ENCODE data around the gene ACAP1.
A peak's percentile ranks its signal among the peaks of the same experiment; 100 is the strongest.
"Not testable (repeated sequence)": the region's sequence is repeated elsewhere in the genome, so short reads cannot be mapped to it uniquely, and the experiment has no call there.

Gene ACAP1

DNA sequence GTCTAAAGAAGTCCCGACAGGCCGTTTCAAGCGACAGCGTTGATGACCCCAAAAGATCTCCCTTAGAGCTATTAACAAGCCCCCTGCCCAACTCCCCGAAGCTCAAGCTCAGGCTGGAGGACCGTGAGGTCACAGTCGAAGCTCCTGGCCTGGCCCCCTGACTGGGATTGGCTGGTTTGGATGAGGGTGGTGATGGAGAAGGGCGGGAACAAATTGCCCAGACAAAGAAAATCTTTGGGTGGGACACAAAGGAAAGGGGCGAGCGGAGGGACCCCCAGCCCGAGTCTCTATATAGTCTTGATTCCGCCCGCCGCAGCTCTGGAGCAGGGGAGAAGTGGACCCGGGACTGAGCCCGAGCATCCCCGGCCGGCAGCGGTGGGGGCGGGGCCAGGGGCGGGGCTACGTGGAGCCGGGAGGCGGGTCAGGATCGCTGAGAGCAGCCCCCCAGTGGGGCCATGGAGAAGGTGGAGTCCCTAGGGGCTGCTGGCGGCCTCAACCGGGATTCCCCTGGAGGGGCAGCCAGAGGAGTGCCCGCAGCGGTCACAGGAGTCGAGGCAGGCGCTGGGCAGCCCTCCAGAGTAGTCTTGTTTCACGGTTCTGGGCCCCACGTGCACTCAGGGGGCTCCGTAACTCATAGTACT is 6.2 kb upstream of the ACAP1 start:
- peak; percentile 86 for DNase-seq (ENCODE audit: low spot score)

DNA sequence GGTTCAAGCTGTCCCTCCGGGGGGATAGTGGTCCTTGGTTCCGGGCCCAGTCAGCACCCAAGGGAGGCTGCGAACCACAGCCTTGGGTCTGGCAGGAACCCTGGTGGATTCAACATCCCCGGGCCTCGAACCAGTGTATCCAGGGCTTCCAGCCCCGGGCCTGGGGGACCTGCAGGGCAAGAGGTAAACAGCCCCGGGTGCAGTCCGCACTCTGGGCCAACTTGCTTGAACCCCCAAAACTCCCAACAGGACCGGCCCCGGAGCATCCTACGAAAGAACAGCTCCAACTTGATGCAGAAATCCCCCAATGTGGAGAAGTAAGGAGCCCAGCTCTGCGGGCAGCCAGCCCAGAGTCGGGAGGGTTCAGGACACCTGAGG is 5.7 kb upstream of the ACAP1 start:
- DNase-seq (ENCODE audit: low spot score), result no peak

GRCh38 chr17:7332111-7332510 is 4.2 kb upstream of the ACAP1 start:
- DNase-seq (ENCODE audit: low spot score), result no peak

DNA sequence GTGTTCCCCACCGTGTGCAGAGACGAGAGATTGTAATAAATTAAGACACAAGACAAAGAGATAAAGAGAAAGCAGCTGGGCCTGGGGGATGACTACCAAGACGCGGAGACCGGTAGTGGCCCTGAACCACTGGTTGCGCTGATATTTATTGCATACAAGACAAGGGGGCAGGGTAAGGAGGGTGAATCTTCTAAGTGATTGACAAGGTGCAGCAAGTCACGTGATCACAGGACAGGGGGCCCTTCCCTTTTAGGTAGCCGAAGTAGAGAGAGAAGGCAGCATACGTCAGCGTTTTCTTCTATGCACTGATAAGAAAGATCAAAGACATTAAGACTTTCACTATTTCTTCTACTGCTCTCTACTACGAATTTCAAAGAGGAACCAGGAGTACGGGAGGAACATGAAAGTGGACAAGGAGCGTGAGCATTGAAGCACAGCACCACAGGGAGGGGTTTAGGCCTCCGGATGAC is 3.7 kb upstream of the ACAP1 start:
- DNase-seq (ENCODE audit: low spot score), result not testable (repeated sequence)

DNA sequence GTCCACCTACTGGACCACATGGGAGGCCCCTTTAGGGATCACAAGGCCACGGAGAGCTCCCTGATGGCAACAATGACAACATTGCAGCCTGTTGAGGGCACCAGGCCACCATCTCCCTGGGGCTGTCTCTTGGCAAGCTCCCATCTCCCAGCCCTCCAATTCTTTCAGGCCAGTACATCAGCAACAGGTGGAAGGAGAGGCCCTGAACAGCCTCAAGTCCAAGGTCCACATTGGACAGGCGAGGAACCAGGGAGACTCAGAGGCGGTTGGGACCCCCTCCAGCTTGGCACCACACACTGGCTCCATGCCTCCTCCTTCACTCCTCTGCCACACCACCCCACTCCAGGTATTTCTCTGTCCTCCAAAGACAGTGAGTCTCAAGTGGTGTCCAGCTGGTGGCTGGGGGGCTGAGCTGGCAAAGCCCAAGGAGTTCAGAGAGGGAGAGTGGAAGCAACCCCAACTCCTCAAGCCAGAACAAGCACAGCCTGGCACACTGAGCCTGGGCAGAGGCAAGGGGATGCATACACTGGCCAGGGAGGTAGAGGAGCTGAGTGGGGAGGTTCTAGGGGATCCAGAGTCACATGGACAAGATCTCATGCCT is 1.3 kb upstream of the ACAP1 start:
- DNase-seq (ENCODE audit: low spot score), result no peak

GRCh38 chr17:7335765-7336164 is 564 bp upstream of the ACAP1 start:
- DNase-seq (ENCODE audit: low spot score), result not testable (repeated sequence)

- not testable (repeated sequence) for DNase-seq (ENCODE audit: low spot score)
Measured at GRCh38 chr17:7337600-7337999, 1.3 kb downstream of the ACAP1 start.

- no peak for DNase-seq (ENCODE audit: low spot score)
Measured at GRCh38 chr17:7340179-7340578, 3.9 kb downstream of the ACAP1 start.

DNA sequence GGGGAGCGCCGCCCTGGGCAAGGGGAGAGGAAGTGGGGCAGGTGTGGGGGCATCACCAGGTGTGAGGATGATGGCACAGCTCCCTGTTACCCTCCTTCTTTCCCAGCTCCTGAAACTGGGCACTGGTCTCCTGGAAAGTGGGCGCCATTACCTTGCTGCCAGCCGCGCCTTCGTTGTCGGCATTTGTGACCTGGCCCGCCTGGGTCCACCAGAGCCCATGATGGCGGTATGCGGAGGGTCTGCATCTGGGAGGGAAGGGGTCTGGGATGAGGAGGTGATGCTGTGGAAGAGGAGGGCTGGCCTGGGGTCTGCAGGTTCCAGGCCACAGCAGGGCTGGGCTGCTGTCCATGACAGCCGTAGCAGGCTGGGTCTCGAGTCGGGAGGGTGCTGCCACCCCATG is 5.5 kb downstream of the ACAP1 start:
- no peak for DNase-seq (ENCODE audit: low spot score)

GRCh38 chr17:7343250-7343649 is 6.9 kb downstream of the ACAP1 start:
- no peak for DNase-seq (ENCODE audit: low spot score)

GRCh38 chr17:7346761-7347614 is 10.7 kb downstream of the ACAP1 start:
- no peak for DNase-seq (ENCODE audit: low spot score)

DNA sequence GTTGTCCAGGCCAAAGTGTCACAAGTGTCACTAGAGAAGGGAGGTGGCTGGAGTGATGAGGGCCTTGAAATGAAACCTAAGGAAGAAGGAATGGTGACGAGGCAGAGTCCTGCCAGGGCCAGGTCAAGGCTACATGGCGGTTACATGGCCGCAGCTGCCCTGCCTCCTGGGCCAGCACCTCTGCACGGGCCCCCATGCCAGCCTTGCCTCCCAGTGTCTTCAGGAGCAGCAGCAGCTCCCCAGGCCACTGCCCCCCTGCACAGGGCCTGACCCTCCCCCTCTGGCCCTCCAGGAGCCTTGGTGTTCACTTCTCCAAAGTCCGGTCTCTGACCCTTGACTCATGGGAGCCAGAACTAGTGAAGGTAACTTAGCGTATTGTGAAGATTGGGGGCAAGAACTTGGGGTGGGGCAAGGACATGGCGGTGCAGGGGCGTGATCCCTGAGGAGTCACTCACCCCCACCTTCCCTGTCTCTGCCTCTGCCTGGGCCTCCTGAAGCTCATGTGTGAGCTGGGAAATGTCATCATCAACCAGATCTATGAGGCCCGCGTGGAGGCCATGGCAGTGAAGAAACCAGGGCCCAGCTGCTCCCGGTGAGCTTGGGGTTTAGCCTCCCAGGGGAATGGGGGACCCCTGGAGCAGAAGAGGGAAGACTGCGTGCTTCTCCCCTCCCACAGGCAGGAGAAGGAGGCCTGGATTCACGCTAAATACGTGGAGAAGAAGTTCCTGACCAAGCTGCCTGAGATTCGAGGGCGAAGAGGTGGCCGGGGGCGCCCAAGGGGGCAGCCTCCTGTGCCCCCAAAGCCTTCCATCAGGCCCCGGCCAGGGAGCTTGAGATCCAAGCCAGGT is 11.5 kb downstream of the ACAP1 start:
- no peak for DNase-seq (ENCODE audit: low spot score)

GRCh38 chr17:7348478-7349242 is 12.3 kb downstream of the ACAP1 start:
- no peak for DNase-seq (ENCODE audit: low spot score)

DNA sequence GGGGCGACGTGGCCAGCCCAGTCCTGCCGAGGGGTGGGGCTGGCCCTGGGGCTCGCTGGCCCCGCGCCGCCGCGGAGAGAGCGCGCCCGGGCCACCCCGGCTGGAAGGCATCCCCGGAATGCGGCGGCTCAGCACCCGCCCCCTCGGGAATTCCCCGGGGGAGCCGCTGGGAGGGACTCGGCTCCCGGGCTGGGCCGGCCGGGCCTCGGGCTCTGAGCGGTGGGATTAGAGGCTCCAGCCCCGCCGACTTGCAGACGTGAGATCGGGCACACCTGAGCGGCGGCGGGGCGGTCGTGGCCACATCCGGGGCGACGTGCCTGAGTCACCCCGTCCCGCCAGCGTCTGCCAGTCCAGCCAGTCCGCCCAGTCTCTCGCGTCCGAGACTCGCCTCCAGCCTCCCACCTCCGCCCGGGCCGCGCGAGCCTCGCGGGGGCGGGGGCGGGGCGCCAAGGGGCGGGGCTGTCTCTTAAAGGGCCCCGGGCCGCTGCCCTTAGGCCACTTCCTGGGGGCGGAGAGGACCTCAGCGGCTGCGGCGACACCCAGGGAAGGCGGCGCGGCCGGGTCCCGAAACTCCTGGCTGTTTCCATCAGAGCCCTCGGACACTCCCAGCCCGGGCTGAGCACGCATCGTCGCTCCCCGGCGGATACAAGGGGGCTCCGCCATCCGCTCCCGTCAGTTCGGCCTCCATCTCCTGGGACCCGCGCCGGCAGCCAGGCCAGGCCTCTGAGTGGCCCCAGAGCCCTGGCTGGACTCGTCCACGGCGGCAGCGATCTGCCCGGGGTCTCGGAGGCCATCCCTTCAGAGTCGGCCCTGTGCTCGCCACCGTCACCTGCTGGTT is 15.6 kb downstream of the ACAP1 start, which contains the start of gene KCTD11:
Gene KCTD11 (plus strand): TSS at position 498 of the 838 bp plus-strand sequence.
- DNase-seq (ENCODE audit: low spot score), result peak; percentile 86

DNA sequence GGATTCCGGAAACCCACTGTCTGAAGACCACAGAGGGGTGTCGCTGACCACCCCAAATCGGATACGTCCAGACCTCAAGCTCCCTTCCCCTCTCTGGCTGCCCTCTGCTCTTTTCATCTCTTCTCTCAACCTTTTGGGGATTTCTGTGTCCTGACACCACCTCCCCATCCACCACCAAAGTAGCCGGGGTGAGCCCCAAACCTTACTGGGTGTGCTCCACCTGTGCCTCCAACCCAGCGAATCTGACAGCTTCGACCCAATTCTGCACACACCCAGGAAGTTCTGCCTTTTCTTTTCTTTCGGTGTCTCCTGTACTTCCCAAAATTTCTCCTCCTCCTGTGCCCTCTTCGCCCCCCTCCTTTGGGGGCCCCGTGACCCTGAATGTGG is 16.2 kb downstream of the ACAP1 start:
- DNase-seq (ENCODE audit: low spot score), result no peak

- no peak for DNase-seq (ENCODE audit: low spot score)
Measured at GRCh38 chr17:7352910-7353635, 16.7 kb downstream of the ACAP1 start.

DNA sequence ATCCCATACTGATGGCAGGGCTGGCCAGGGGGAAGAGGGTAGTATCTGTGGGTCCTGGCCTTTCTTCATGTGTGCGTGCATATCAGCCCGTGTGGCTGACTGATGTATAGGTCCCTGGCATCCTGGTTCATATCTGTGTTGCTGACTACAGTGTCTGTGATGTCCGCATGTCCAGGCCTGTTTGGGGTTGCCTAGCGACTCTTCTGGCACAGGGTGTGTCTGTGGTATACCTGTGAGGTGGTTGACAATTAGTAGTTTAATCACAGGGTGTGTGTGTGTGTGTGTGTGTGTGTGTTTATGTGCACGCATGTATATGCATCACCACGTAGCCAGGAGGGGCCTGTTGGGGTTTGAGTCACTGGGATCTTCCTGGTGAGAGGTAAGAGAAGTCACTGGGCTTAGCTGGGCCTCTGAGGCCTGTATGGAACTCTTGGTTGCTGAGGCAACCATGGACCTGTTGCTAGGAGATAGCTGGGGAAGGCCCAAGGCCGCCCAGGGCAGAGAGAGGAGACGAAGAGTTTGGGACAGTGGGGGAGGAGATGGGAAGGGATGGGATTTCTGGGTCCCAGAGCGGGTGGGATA is 18.0 kb downstream of the ACAP1 start:
- DNase-seq (ENCODE audit: low spot score), result peak; percentile 16

DNA sequence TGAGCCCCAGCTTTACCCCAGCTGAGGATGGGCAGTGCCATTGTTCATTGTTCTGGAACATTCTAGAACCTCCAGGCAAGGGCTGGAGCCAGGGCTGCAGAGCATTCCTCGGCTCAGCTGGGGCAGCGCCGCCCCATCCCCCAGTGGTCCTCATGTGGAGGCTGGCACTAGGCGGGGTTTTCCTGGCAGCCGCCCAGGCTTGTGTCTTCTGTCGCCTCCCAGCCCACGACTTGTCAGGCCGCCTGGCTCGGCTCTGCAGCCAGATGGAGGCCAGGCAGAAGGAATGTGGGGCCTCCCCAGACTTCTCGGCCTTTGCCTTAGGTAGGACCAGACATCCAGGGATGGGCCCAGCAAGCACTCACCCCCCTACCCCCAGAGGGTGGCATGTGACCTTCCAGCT is 18.7 kb downstream of the ACAP1 start, which contains the start of gene TMEM95:
Gene TMEM95 (plus strand): TSS at position 104 of the 400 bp plus-strand sequence. CDS start 49 bp downstream, at position 153.
- peak; percentile 78 for DNase-seq (ENCODE audit: low spot score)

GRCh38 chr17:7355573-7355972 is 19.2 kb downstream of the ACAP1 start:
- DNase-seq (ENCODE audit: low spot score), result no peak

Measured in putamen (tissue), 1 donor.